ENCODE measurements around the gene COL4A6. TPM values are rescaled to one million over a fixed set of nuclear protein-coding genes. Genes with fewer than 3 reads are reported as not detected.

The COL4A6 gene
- total RNA-seq, 1 donor from 2014 or later, result 8.1 TPM

- DNase-seq (ENCODE audit: extremely low read depth, low read depth, low spot score), result no peak
Observed at GRCh38 chrX:108332281-108332680, 105.9 kb downstream of the COL4A6 start.

GRCh38 chrX:108331126-108331909 is 106.9 kb downstream of the COL4A6 start:
- no peak for DNase-seq (ENCODE audit: extremely low read depth, low read depth, low spot score)

GRCh38 chrX:108323751-108324150 is 114.5 kb downstream of the COL4A6 start:
- DNase-seq (ENCODE audit: extremely low read depth, low read depth, low spot score), result no peak

- DNase-seq (ENCODE audit: extremely low read depth, low read depth, low spot score), result no peak
Observed at GRCh38 chrX:108322234-108322633, 116.0 kb downstream of the COL4A6 start.

- no peak for DNase-seq (ENCODE audit: extremely low read depth, low read depth, low spot score)
Observed at GRCh38 chrX:108316456-108316855, 121.8 kb downstream of the COL4A6 start.

- DNase-seq (ENCODE audit: extremely low read depth, low read depth, low spot score), result no peak
Observed at GRCh38 chrX:108313669-108314068, 124.6 kb downstream of the COL4A6 start.

- DNase-seq (ENCODE audit: extremely low read depth, low read depth, low spot score), result no peak
Observed at GRCh38 chrX:108312957-108313356, 125.3 kb downstream of the COL4A6 start.

GRCh38 chrX:108312011-108312410 is 126.2 kb downstream of the COL4A6 start:
- DNase-seq (ENCODE audit: extremely low read depth, low read depth, low spot score), result no peak

GRCh38 chrX:108310506-108310905 is 127.7 kb downstream of the COL4A6 start:
- no peak for DNase-seq (ENCODE audit: extremely low read depth, low read depth, low spot score)

GRCh38 chrX:108309144-108309543 is 129.1 kb downstream of the COL4A6 start:
- peak; percentile 45 for DNase-seq (ENCODE audit: extremely low read depth, low read depth, low spot score)

GRCh38 chrX:108307132-108308085 is 130.8 kb downstream of the COL4A6 start:
- DNase-seq (ENCODE audit: extremely low read depth, low read depth, low spot score), result no peak

- no peak for DNase-seq (ENCODE audit: extremely low read depth, low read depth, low spot score)
Observed at GRCh38 chrX:108306086-108306485, 132.1 kb downstream of the COL4A6 start.

GRCh38 chrX:108304757-108305156 is 133.5 kb downstream of the COL4A6 start:
- DNase-seq (ENCODE audit: extremely low read depth, low read depth, low spot score), result no peak

GRCh38 chrX:108304210-108304609 is 134.0 kb downstream of the COL4A6 start:
- no peak for DNase-seq (ENCODE audit: extremely low read depth, low read depth, low spot score)

- DNase-seq (ENCODE audit: extremely low read depth, low read depth, low spot score), result no peak
Observed at GRCh38 chrX:108303682-108304081, 134.5 kb downstream of the COL4A6 start.

- no peak for DNase-seq (ENCODE audit: extremely low read depth, low read depth, low spot score)
Observed at GRCh38 chrX:108299704-108300103, 138.5 kb downstream of the COL4A6 start.

- DNase-seq (ENCODE audit: extremely low read depth, low read depth, low spot score), result no peak
Observed at GRCh38 chrX:108299101-108299591, 139.1 kb downstream of the COL4A6 start.

- DNase-seq (ENCODE audit: extremely low read depth, low read depth, low spot score), result no peak
Observed at GRCh38 chrX:108298165-108298602, 140.0 kb downstream of the COL4A6 start.

GRCh38 chrX:108297290-108297689 is 140.9 kb downstream of the COL4A6 start:
- no peak for DNase-seq (ENCODE audit: extremely low read depth, low read depth, low spot score)

- DNase-seq (ENCODE audit: extremely low read depth, low read depth, low spot score), result no peak
Observed at GRCh38 chrX:108292053-108292452, 146.2 kb downstream of the COL4A6 start.

- DNase-seq (ENCODE audit: extremely low read depth, low read depth, low spot score), result no peak
Observed at GRCh38 chrX:108285918-108286317, 152.3 kb downstream of the COL4A6 start.
